ENCODE data around the gene PEX13.
"Not testable (repeated sequence)": the region's sequence is repeated elsewhere in the genome, so short reads cannot be mapped to it uniquely, and the experiment has no call there.

PEX13 gene, protein sequence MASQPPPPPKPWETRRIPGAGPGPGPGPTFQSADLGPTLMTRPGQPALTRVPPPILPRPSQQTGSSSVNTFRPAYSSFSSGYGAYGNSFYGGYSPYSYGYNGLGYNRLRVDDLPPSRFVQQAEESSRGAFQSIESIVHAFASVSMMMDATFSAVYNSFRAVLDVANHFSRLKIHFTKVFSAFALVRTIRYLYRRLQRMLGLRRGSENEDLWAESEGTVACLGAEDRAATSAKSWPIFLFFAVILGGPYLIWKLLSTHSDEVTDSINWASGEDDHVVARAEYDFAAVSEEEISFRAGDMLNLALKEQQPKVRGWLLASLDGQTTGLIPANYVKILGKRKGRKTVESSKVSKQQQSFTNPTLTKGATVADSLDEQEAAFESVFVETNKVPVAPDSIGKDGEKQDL

GRCh38 chr2:61017556-61018317, at the start of gene PEX13, which contains the start of gene PUS10:
TSS of gene PEX13 (plus strand) at chr2:61017720. CDS start at chr2:61017760, 40 bp downstream.
TSS of gene PUS10 (minus strand) at chr2:61018255. CDS start at chr2:61011890, 6,365 bp downstream.
- peak; percentile 3 for DNase-seq (ENCODE audit: low spot score)

GRCh38 chr2:60972889-60973656, 44.4 kb upstream of the PEX13 start:
- DNase-seq (ENCODE audit: low spot score) = no peak

- DNase-seq (ENCODE audit: low spot score) = no peak
Observed at GRCh38 chr2:60973705-60974104, 43.8 kb upstream of the PEX13 start.

GRCh38 chr2:60974652-60975051, 42.9 kb upstream of the PEX13 start:
- DNase-seq (ENCODE audit: low spot score) = no peak

DNA sequence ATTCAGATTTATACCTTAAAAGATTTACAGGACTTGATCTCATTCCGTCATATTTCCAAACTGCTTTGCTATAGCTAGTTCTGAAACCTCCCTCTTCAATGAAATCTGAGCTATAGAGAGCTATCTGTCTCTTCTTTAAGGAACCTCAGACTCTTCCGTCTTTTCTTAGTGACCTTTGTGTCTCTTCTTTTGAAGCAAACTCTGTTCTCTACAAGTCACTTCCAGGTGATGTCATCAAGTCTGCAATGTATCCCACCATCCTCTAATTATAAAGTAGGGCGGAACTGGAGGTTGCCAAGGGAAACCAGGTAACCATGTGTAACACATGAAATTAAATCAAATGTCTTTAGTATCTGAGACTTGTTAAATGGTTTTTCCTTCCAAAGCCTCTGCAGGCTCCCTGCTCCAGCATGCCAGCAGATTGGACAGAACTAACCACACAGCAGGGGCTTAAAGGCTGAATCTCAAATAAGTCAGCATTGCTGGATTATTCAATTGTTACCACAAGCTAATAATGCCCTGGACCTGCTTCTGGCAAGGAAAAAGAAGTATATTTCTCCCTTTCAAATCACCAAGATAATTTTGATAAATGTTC, 41.2 kb upstream of the PEX13 start:
- DNase-seq (ENCODE audit: low spot score) = no peak

- DNase-seq (ENCODE audit: low spot score) = no peak
Observed at GRCh38 chr2:60976875-60977561, 40.5 kb upstream of the PEX13 start.

DNA sequence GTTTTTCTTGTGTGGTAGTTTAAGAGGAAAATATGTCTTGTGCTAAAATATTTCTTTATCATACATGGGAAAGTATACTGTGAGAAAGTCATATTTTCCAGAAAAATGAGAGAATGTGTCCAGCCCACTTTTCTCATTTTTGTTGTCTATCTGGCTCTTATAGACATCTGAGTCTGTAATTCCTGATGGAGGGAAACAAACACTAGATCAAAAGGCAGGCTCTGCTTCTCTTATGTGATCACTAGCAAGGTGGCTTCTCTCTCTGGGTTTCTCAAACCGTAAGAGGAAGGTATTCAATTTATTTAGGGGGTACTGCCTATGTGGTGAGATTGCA, 40.0 kb upstream of the PEX13 start:
- DNase-seq (ENCODE audit: low spot score) = no peak

DNA sequence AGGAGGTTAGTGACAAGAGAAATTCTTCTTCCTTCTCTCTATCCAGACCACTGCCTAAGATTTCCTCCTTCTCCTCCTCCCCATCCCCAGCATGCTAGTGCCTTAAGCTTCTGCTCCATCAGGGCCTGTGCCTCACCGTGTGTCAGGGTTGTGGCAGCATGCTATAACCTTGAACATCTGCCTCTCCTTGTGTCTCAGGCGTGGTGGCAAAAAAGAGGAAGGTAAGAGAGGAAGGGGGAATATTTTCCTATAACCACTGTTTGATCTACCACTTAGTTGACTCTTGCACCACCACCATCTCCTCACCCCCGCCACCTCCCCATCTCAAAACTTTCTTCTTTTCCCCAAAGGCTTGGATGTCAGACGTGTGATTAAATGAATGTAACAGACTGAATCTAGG, 38.3 kb upstream of the PEX13 start:
- no peak for DNase-seq (ENCODE audit: low spot score)

DNA sequence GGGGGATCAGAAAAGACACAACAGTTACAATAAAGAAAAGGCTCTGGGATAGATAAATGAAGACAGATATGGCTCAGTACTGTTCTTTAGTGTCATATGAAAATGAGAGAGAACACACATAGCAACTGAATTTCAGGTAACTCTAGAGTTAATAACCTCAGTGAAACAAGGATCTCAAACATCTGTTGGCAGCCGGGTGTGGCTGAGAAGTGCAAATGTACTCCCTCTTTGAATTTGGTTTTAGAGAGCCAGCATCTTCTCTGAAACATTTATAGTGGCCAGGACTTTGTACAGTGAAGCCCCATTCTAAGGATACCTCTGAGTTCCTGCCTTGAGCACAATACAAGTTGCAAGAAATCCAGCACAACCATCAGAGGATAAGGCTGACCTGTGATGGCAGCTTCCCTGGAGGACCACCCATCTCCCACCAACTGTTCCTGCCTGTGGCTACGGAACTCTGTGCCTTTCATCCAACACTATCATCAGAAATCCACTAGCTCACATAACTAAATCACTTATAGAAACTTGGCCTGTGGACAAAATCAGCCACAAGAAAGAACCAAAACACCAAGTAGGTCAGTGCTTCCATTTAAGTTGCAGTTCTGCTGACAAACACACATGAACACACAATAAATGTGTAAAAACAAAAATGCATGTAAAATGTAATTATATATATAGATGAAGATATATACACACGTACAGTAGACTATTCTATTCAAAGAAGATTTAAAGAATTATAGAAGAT, 37.3 kb upstream of the PEX13 start:
- no peak for DNase-seq (ENCODE audit: low spot score)

GRCh38 chr2:60982066-60982465, 35.5 kb upstream of the PEX13 start:
- not testable (repeated sequence) for DNase-seq (ENCODE audit: low spot score)

GRCh38 chr2:60984720-60985119, 32.8 kb upstream of the PEX13 start:
- DNase-seq (ENCODE audit: low spot score) = no peak

DNA sequence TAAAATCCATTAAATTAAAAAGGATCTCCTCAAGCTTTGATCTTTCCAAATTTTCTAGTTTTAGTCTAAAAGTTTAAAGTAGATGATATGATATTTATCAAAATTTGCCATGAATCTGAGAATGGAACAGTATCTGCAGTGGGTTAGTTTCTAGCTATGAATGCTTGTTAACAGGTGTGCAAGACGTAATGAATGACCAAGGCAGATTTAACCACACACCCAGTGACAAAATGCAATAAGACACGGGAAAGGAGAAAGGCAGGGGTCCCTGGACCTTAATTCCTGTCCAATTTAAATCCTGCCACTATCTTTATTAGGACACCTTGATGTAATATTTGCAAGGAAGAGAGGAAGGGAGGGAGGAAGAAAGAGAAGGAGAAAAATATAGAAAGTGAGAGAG, 30.5 kb upstream of the PEX13 start:
- DNase-seq (ENCODE audit: low spot score) = no peak

DNA sequence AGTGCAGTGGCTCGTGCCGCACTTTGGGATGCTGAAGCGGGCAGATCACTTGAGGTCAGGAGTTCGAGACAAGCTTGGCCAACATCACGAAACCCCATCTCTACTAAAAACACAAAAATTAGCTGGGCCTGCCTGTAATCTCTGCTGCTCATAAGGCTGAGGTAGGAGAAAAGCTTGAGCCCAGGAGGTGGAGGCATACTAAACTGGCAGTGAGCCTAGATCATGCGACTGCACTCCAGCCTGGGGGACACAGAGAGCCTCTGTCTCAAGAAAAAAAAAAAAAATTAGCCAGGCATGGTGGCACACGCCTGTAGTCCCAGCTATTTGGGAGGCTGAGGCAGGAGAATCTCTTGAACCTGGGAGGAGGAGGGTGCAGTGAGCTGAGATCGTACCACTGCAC, 29.9 kb upstream of the PEX13 start:
- not testable (repeated sequence) for DNase-seq (ENCODE audit: low spot score)

DNA sequence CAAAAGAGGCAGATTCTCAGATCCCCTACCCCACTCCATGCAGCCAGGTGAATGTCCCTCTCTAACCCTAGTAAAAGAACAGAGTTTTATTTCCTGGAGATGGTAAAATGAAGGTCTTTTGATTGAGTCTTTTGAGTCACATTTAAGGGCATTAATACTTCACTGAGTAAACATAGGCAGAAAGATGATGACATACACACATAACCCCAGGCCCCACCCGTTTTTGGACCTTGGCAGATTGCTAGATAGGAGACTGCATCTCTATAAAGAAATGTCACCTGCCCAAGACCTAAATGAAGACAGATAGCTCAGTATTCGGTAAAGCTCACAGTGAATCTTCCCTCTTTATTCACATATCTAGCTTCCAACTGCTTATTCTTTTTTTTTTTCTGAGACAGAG, 28.3 kb upstream of the PEX13 start:
- no peak for DNase-seq (ENCODE audit: low spot score)

- DNase-seq (ENCODE audit: low spot score) = no peak
Observed at GRCh38 chr2:60991644-60992043, 25.9 kb upstream of the PEX13 start.

GRCh38 chr2:60992985-60993392, 24.5 kb upstream of the PEX13 start:
- DNase-seq (ENCODE audit: low spot score) = peak; percentile 24

GRCh38 chr2:60994131-60994530, 23.4 kb upstream of the PEX13 start:
- no peak for DNase-seq (ENCODE audit: low spot score)

DNA sequence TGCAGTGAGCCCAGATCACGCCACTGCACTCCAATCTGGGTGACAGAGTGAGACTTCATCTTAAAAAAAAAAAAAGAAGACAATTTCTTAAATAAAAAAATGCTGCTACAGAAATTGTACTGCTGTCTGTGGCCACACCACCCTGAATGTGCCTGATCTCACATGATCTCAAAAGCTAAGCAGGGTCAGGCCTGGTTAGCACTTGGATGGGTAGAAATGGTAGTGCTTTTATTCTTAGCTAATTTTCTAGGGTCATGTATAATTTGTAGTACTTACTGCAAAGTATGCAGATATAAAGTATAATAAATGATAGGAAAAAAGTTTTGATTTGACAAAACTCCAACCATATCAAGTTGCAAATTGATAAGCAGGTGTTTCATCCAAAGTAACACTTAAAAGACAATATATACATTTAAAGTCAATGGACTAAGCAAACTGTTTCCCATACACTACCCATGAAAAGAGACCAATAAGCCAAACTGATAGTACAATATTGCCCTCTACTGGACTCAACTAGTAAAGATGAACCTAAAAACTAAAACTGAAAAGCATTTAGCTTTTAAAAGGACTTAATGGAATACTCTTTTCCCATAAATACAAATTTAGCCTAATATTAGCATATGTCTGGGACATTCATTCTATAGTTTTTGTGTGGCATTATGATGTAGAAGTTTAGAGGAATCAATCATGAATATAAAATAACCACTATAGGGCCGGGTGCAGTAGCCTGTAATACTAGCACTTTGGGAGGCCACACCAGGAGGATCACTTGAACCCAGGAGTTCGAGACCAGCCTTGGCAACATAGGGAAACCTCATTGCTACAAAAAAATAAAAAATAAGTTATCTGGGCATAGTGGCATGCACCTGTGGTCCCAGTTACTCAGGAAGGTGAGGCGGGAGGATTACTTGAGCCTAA, 18.6 kb upstream of the PEX13 start:
- peak; percentile 12 for DNase-seq (ENCODE audit: low spot score)

- DNase-seq (ENCODE audit: low spot score) = no peak
Observed at GRCh38 chr2:61005736-61006135, 11.8 kb upstream of the PEX13 start.
